Measurements from ENCODE around the gene USF2.

The USF2 gene

GRCh38 chr19:35295792-35296462 lies 27.2 kb downstream of the USF2 start:
- no peak overlapping the region for H3K27ac ChIP-seq
- no peak for TF ChIP-seq ZFX (IDR thresholded peaks at IDR 0.05)
- TF ChIP-seq, protein P1, sequence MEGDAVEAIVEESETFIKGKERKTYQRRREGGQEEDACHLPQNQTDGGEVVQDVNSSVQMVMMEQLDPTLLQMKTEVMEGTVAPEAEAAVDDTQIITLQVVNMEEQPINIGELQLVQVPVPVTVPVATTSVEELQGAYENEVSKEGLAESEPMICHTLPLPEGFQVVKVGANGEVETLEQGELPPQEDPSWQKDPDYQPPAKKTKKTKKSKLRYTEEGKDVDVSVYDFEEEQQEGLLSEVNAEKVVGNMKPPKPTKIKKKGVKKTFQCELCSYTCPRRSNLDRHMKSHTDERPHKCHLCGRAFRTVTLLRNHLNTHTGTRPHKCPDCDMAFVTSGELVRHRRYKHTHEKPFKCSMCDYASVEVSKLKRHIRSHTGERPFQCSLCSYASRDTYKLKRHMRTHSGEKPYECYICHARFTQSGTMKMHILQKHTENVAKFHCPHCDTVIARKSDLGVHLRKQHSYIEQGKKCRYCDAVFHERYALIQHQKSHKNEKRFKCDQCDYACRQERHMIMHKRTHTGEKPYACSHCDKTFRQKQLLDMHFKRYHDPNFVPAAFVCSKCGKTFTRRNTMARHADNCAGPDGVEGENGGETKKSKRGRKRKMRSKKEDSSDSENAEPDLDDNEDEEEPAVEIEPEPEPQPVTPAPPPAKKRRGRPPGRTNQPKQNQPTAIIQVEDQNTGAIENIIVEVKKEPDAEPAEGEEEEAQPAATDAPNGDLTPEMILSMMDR (conservative IDR thresholded peaks at IDR 0.05) = no peak

DNA sequence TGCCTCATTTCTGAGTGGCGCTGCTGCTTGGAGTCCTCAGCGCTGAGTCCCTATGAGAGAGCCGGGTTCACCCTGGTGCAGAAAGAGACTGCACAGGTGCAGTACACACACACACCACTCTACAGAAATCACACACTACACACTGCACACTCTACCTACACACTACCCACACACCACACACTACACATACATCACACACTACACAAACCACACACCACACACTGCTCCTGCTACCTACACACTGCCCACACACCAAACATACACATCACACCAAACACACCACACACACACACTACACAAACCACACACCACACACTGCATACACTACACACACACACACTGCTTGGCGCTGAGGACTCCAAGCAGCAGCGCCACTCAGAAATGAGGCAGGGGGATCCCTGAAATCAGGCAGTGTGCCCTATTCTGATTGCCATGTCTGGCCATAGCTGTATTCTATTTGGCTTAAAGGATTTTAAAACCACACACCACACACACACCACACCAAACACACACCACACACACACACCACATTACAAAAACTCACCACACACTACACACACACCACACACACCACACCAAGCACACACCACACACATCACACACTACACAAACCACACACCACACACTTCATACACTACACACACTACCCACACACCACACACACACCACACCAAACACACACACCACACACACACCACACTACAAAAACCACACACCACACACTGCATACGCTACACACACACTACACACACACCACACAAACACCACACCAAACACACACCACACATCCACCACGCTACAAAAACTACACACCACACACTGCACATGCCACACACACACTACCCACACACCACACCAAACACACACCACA lies 28.1 kb downstream of the USF2 start:
- TF ChIP-seq, protein P1 (conservative IDR thresholded peaks at IDR 0.05) = no peak
- TF ChIP-seq ZFX (IDR thresholded peaks at IDR 0.05) = no peak
- no peak overlapping the region for H3K27ac ChIP-seq

- no peak for TF ChIP-seq ZFX (IDR thresholded peaks at IDR 0.05)
- TF ChIP-seq, protein P1 (conservative IDR thresholded peaks at IDR 0.05) = no peak
- H3K27ac ChIP-seq = no peak overlapping the region
These were observed 28.7 kb downstream of the USF2 start for GRCh38 chr19:35297515-35297848.

DNA sequence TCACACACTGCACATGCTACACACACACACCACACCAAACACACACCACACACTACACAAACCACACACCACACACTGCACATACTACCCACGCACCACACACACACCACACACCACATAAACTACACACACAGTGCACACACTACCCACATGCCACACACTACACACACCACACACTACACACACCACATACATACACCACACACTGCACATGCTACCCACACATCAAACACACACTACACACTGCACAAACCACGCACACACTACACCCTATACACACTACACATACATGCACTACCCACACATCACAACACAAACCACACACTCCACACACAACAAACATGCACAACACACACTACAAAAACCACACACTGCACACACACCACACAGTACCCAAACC lies 29.2 kb downstream of the USF2 start:
- no peak overlapping the region for H3K27ac ChIP-seq
- TF ChIP-seq, protein P1 (conservative IDR thresholded peaks at IDR 0.05) = no peak
- no peak for TF ChIP-seq ZFX (IDR thresholded peaks at IDR 0.05)

GRCh38 chr19:35298561-35298972 lies 29.8 kb downstream of the USF2 start:
- TF ChIP-seq ZFX (IDR thresholded peaks at IDR 0.05) = no peak
- TF ChIP-seq, protein P1 (conservative IDR thresholded peaks at IDR 0.05) = no peak
- H3K27ac ChIP-seq = no peak overlapping the region

- no peak for TF ChIP-seq ZFX (IDR thresholded peaks at IDR 0.05)
- TF ChIP-seq, protein P1 (conservative IDR thresholded peaks at IDR 0.05) = no peak
These were observed 31.0 kb downstream of the USF2 start for GRCh38 chr19:35299523-35300338.

DNA sequence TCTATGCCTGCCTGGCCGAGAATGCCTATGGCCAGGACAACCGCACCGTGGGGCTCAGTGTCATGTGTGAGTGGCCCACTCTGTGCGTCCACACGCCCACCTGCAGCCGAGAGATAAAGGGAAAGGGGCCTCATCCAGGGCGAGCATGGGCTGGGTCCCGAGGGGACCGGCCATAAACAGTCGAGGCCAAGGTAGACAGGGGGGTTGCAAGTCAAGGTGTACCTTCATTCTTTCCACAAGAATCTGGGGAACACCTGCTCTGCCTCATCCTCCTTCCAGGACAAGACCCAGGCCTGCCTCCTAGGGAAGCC lies 31.5 kb downstream of the USF2 start:
- H3K27ac ChIP-seq = no peak overlapping the region

More at GRCh38 chr19:35299523-35300338, 31.0 kb downstream of the USF2 start:
- H3K27ac ChIP-seq = no peak overlapping the region

More for the DNA sequence above, 31.5 kb downstream of the USF2 start:
- TF ChIP-seq, protein P1 (conservative IDR thresholded peaks at IDR 0.05) = no peak
- TF ChIP-seq ZFX (IDR thresholded peaks at IDR 0.05) = no peak
